Stimulated activated CD4-positive, alpha-beta T cell treated with anti-CD3 and anti-CD28 coated beads, Interleukin-15, amount 100 ng/mL, for 24 hours (primary cell): ENCODE data around the gene ADORA1.

Experiments used
- DNase-seq: peaks from one replicate; pipeline ENCODE4 v3.0.0-alpha.2; 2020

The ADORA1 gene

DNA sequence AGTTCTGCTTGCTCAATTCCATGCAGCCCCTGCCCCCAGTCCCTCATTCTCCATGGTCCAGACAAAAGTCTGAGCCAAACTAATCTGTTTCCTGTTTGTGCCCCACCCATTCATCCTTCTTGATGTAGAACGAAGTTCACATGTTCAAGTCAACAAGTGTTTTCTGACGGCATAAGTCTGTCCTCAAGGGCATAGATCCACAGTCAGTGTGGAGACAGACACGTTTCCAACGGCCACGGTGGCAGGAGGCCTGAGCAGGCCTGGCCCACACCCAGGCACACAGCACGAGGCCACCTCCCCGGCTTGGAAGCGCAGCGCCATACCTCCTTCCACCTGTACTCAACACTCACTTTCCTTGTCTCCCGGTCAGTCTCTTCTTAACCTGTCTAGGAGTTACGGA lies 16.1 kb downstream of the ADORA1 start:
- DNase-seq, result no peak

DNA sequence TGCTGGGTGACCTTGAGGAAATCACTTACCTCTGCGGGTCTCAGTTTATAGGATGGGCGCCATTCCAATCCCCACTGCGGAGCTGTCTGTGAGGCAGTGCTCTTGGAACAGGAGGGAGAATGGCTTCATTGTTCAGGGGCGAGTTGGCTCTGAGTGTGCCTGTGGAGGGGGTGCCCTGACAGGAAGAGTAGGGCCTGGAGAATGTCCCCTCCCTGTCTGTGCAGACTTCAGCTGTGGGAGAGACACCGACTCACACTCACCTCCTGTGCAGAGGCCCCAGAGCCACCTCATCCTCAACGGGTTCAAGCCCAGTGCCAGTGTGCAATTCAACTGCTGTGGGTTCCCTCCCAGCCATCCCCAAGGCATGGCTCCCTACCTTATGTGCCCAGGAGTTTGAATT lies 17.1 kb downstream of the ADORA1 start:
- DNase-seq, result no peak

DNA sequence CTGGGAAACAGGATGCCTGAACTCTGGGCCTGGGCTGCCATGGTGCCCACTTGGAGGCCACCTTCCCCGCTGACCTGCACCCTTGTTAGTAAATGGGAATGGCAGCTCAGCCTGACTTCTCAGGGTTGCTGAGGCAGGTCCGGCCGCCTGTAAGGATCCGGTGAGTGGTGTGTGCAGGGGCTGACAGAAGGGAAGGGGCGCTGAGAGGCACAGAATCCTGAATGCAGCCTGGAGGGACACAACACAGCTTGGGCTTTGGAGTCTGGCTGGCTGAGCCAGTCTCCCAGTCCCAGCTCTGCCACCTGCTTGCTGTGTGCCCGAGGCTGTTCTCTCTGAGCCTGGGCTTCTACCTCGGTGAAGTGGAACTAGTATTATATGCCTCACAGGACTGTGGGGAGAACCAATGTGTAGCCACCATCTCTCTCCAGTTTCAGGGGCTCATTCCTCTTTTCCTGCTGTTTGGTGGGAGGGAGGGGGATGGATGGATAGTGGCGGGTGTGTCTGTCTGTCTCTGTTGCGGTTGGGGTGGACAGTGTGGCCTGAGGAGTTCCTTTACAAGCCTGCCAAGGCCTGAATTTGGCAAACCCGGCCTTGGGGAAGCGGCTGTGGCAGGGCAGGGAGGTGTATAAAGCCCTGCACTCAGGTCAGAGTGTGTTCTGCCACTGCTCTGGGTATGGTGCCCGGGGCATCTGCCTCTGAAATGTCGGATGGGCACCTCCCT lies 18.0 kb downstream of the ADORA1 start:
- no peak for DNase-seq

DNA sequence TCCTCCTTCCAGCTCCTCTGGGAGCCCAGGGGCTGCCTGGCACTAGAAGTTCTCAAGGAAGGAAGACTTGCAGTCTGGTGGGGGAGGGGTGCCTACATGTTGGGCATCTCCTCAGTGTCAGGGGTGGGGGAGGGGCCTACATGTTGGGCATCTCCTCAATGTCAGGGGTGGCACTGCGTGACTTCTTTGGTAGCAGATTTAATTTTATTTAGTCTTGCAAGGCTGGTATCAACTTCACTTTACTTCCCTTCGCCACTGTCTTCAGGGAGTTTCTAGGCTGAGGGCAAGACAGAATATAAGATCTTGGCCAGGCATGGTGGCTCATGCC lies 18.5 kb downstream of the ADORA1 start:
- DNase-seq, result no peak

DNA sequence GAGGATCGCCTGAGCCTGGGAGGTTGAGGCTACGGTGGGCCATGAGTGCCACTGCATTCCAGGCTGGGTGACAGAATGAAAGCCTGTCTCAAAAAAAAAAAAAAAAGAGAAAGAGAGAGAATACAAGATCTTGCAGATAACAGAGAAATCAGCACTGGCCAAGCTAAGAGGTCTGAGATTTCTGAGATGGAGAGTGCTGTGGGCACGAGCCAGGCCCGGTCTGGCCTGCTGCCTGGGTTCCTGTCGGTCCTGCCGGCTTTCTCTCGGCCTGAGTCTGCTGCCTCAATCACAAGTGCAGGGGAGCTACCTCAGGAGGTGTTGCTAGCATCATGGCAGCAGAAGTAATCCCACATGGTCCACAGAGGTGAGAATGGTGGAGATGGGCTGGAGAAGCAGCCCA lies 19.0 kb downstream of the ADORA1 start:
- DNase-seq, result no peak

DNA sequence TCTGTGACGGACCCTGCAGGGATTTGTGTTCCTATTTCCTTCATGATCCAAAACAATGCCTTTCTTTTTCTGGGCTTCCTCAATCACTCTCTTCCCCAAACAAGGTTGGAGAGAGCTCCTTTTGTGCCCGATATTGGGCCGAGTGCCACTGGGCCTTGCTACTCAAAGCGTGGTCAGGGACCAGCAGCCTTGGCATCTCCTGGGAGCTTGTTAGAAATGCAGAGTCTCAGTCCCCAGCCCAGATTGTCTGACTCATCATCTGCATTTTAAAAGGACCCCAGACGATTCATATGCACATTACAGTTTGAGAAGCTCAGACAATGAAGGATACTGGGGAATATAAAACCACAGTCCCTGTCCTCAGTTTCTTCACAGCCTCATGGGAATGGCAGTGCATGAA lies 19.9 kb downstream of the ADORA1 start:
- no peak for DNase-seq

DNA sequence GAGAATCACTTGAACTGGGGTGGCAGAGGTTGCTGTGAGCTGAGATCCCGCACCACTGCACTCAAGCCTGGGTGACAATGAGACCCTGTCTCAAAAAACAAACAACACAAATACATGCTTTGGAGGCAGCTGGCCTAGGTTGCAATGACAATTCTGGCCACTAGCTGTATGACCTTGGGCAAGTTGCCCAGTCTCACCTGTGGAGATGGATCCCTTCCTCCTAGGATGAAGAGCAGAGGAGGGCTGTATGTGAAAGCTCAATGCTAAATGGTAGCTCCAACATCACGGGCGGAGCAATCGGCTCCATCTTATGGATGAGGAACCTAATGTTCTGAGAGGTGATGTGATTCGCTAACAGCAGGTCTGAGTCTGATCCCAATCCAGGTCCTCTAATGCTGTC lies 20.6 kb downstream of the ADORA1 start:
- DNase-seq, result no peak

DNA sequence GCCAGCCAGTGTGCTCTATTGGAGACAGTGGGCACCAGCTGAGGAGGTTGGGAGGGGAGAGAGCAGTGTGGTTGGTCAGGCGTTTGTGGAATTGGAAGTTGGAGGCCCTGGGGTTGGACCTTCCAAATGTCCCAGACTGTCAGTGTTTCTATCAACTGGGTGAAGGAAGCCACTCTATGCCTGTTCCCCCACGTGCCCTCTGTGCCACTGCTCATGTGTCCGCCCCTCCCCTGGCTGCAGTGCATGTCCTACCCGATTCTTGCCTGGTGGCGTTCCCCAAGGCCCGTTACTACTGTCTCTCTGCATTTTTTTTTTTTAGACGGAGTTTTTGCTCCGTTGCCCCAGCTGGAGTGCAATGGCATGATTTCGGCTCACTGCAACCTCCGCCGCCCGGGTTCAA lies 21.1 kb downstream of the ADORA1 start:
- no peak for DNase-seq

DNA sequence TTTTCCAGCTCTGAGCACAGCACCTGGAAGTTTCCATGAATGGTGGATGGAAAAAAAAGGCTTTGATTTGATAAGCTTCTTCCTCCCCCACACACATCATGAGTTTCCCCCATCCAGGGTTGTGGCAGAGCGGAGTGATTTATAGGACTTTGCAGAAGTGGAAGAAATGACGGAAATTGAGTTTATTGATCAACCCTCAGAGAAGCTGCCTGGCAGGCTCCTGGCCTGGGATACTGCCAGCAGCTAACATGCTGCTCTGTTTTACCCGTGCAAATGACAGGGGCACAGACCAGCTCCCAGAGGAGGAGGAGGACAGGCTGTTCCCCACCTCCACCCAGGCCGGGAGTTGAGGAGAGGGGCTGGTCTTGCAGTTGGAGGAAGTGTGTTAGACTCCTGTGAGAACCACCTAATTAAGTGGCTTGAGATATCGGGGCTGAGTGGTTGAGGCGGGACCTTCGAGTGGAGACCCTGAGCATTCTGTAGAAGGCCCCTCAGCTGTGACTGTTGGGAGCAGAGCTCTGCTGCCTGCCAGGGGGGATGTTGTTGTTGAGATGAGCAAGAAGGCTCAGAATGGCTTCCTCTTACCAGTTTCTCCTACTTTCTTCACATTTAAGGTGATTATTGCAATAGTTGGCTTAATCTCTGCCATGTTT lies 21.8 kb downstream of the ADORA1 start:
- DNase-seq, result no peak

DNA sequence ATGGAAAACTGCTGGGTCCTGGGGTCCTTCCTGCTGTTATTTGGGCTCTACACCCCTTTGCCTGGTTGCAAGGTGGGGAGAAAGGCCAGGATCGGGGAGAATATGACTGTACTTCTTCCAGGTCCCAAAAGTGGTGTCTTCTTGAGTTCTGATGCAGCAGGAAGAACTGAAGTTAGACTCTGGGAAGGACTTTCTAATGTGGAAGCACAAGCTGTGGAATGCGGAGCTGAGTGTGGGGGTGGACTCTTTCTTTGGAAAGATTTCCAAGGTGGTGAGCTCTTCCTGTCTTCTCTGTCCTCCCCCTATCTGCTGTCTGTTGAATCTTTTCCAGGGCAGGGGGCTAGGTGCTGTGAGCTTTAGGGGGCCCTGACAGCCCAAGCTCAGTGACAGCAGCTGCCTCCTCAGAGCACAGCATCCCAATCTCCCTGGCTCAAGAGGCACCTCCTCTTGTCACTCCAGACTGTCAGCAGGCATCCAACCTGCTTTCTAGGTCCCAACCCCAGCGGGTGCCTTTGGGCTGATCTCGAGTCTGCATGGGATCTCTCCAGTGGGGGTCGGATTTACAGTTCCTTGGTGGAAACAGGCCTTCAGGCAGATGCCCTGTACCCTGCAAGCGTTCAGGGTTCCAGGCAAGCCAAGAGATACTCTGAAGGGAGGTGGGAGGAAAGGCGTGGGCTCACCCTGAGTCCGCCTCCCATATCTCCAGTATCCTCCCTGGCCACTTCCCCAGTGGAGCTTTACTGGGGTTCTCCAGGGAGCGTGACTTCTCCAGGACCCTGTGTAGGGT lies 23.2 kb downstream of the ADORA1 start:
- DNase-seq, result no peak

DNA sequence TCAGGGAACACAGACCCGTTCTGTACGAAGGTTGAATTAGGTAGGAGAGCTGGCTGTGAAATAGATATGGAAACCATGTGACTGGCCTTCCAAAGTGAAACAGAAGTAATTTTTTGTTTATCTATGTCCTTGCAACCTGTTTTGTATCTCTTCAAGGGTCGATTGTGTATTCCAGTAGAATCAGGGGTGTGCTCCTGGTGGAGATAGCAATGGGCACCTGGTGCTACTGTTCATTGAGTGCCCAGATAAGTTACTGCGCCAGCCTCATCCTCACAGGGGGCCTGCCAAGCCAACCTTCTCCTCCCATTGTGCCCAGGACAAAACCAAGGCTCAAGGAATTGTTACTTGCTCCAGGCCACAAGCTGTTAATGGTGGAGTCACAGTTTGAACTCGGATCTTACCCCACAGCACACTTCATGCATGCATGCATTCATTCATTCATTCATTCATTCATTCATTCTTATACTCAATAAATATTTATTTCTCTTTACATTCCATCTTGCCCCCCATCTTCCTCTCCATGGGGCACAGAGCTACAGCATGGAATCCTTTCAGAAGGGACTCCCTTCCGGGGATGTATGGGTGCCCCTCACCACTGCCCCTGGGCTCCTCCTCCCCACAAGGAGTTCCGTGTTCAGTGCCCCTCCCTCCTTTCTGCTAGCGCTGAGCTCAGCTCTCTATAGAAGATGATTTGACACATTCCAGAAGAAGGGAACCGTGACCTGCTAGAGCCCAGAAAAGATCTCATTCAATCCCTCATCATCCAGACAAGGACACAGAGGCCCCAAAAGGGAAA lies 24.0 kb downstream of the ADORA1 start:
- DNase-seq, result no peak

DNA sequence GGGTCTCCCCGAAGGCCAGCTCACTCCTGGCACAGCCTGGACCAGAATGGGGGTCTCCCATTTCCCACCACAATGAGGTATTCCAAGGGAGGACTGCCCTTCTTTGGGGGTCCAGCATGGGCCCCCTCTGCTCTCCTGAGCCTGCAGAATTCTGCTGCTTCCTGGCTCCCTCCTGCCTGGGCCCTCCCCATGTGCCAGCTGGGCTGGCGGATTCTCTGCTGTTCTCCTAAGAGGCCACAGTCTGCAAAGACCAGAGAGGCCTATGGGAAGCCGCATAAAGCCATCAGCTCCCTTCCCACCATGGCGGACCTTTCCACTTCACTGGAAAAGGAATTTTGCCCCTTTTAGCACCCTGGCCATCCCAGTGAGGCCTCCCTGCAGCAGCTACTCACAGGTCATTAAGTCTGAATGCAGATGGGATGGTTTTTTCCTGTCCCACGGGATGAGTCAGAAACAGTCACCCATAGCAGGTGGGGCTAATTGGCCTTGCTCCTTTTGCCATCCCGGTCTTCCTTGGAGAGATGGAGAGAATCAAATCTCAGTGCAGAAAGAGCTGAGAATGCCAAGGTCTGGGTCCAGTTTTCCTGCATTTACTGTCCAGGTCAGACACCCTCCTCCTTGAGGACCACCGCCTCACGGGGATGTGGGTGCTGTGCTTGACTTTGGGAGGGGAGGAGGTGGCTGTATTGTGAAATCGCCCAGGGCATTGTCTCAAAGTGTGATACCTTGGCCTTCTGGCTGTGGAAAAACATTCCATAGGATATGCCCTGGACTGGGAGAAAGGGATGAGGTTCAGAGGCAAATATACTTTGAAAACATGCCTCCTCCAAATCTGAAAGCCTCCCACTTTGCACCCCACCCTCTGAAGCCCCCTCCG lies 24.9 kb downstream of the ADORA1 start:
- no peak for DNase-seq

DNA sequence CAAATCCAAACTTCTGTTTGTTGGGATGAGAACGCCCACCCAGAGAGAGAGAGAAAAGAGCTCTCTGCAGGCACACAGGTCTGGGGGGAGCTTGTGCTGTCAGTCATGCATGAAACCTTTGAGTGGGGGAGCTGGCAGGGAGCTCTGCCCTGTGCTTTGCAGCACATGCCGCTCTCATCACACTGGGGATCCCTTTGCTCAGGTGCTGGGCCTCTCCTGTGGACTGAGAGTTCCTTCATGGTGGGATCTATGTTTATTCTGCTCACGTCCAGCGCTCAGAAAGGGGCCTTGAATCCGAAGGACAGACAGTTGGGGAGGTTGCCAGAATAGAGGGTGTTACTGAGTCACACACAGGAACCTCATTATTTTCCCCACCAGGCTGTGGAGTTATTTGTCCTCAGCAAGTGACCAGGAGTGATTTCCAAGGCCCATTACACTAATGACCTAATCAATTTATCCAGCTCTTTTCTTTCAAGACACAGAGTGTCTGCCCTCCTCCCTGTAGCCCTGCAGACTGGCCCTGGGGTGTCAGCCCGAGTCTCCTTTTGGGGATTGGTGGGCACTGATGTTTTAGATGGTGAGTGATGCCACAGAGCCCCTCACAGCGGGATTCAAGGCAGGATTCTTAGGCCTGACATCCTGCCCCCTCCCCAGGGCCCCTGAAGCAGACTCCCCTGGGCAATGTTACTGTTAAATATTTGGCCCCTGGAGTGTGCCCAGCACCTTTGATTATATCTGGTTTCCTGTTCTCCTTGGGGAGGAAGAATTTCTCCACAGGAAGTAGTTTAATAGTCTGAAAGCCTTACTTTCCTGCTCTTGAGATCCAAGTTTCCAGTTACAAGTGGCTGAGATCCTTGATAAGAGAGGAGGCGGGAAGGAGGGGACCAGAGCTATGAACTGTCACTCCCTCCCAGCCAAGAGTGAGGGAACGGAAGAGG lies 25.8 kb downstream of the ADORA1 start:
- DNase-seq, result no peak

DNA sequence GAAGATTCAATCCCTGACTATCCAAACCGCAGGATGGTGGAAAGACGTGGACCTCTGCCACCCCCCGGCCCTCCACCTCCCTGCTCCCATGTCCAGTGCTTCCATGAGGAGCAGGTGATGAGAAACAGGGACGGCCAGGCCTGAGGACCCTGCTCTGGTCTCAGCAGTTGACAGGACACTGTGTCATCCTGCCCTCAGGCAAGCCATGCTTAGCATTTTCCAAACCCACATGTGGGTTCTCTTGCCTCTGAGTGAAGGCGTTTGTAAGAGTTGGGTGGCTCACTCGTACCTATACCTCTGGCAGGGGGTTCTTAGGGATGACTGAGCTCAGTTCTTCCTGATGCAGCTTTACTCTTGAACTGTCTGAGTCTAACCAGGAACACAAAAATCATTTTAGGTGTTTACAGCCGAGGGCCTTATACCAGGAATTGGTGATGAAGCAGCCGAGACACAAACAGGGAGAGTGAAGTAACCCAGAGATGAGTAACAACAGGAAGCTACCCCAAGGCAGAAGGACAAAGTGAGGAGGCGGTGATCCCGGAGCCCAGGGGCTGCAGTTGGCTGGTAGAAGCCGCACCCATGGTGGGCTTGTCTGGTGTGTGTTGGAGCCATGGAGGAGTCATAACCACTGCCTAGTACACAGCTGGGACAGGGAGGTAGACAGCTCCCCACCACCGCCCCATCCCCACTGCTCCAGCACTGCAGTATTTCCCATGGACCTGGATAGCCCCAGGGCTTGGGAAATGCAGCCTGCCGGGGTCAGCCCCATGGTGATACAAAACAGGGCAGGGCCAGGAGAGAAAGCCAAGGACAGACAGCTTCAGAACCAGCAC lies 26.7 kb downstream of the ADORA1 start:
- no peak for DNase-seq

DNA sequence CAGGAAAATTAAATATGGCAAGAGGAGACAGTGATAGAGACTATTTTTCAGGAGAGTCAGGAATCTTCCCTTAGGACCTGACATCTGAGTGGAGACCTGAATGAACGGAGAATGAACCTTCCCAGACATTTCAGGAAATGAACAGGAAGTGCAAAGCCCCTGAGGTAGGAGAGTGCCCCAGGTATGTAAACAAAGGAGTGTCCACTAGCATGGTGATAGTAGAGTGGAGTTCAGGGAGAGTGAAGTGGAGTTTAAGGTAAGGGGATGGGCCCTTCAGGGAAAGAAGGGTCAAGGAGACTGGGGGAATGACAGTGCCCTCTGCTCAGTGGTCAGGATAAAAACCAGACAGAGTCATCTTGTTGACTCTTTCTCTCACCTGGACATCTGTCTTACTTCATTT lies 28.8 kb downstream of the ADORA1 start:
- DNase-seq, result no peak

DNA sequence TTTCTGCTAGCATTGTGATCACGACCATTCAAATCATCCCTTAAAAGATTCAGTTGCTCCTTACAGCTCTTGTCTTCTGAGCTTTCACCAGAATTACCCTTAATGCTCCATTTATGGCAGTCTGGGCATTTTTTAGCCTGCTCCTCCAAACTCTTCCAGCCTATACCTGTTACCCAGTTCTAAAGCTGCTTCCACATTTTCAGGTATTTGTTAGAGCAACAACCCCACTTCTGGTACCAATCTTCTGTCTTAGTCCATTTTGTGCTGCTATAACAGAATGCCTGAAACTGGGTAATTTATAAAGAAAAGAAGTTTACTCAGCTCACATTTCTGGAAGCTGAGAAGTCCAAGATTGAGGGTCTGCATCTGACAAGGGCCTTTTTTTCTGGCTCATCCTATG lies 30.9 kb downstream of the ADORA1 start:
- no peak for DNase-seq

DNA sequence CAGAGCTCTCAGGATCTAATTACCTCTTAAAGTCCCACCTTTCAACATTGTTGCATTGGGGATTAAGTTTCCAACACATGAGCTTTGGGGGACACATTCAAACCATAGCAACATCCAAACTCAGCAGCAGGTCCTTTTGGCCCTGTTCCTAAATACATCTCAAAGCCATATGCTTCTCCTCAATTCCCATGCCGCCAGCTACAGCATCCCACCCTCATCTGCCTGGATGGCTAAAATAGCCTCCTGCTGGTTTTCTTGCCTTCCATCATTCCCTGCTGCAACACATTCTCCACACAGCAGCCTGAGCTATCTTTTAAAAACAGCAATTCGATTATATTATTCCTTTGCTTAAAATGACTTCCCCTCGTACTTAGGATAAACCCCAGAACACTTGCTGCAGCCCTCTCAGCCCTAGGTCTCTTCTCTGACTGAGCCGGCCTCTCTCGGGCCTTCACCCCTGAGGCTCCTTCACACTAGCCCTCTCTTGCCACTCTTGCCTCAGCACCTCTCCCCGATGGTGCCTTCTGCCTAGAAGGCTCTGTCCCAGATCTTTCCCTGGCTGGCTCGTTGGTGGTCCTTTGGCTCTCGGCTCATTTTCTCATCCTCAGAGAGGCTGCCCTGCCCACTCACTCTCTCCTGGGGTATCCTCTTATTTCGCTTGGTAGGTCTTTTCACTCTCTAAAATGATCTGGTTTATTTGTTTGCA lies 31.6 kb downstream of the ADORA1 start:
- DNase-seq, result no peak

DNA sequence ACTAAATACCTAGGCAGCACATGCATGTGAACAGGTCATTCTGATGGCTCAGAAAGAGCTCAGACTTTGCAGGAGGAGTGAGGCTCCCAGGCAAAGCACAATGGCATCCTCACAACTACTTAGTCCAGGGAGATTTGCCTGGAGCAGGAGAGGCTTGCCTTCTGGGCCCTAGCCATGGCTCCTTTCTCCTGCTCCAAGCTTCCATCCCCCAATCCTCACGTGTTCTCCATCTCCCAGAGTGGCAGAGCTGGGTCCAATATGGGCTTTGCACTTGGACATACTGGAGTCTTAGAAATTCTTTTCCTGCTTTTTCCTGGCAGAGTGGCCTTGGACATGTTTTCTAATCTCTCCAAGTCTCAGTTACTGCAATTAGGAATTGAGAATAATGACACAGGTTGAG lies 32.3 kb downstream of the ADORA1 start:
- DNase-seq, result no peak

DNA sequence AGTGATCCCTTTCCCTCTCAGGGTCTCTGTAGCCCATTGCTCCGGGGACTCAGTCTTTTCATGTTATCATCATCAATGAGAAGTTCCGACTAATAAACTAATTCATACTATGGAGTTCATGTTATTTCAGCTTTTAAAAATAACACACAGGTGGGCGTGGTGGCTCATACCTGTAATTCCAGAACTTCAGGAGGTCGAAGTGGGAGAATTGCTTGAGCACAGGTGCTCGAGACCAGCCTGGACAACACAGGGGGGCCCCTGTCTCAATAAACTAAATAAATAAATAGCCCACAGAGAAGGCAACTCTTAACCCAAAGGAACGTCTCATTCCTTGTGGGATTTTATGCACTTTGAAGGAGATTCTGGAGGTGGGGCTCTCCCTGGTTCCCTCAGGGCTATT lies 33.6 kb downstream of the ADORA1 start:
- DNase-seq, result no peak

DNA sequence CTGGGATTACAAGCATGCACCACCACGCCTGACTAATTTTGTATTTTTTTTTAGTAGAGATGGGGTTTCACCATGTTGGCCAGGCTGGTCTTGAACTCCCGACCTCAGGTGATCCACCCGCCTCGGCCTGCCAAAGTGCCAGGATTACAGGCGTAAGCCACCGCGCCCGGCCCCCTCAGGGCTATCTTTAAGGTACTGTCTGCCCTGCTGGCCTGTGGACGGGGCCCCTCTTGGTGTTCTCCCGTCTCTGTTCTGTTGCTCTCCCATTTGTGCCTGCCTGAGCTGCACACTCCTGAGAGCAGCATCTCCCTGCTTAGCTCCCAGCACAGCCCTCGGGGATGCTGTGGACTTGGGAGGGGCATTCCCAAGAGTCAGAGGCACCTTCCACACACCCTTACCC lies 34.2 kb downstream of the ADORA1 start:
- no peak for DNase-seq
